HG02763 (cell line): ENCODE measurements around the gene TNFAIP8L3.

Source experiments
- ATAC-seq: cut with Tn5 transposase; IDR thresholded peaks from one replicate; pipeline ENCODE4 v1.9.1; 2021; ENCODE audit warnings: mild to moderate bottlenecking, moderate library complexity; ENCODE audit not compliant: unreplicated experiment

TNFAIP8L3 gene

GRCh38 chr15:51092480-51093040 is 2.1 kb downstream of the TNFAIP8L3 start:
- no peak for ATAC-seq

GRCh38 chr15:51090753-51091152 is 4.0 kb downstream of the TNFAIP8L3 start:
- no peak for ATAC-seq

- no peak for ATAC-seq
These were observed 4.8 kb downstream of the TNFAIP8L3 start for GRCh38 chr15:51089699-51090453.

- ATAC-seq = no peak
These were observed 5.7 kb downstream of the TNFAIP8L3 start for GRCh38 chr15:51089041-51089440.

GRCh38 chr15:51088585-51088984 is 6.1 kb downstream of the TNFAIP8L3 start:
- ATAC-seq = no peak

- no peak for ATAC-seq
These were observed 7.2 kb downstream of the TNFAIP8L3 start for GRCh38 chr15:51087513-51087912.

GRCh38 chr15:51086409-51086808 is 8.3 kb downstream of the TNFAIP8L3 start:
- ATAC-seq = no peak

- ATAC-seq = no peak
These were observed 8.9 kb downstream of the TNFAIP8L3 start for GRCh38 chr15:51085764-51086163.

- no peak for ATAC-seq
These were observed 11.0 kb downstream of the TNFAIP8L3 start for GRCh38 chr15:51083641-51084166.

- no peak for ATAC-seq
These were observed 12.5 kb downstream of the TNFAIP8L3 start for GRCh38 chr15:51082246-51082645.

- no peak for ATAC-seq
These were observed 14.4 kb downstream of the TNFAIP8L3 start for GRCh38 chr15:51080286-51080685.

- ATAC-seq = no peak
These were observed 15.5 kb downstream of the TNFAIP8L3 start for GRCh38 chr15:51079226-51079625.

- peak; percentile 48 for ATAC-seq
These were observed 17.2 kb downstream of the TNFAIP8L3 start for GRCh38 chr15:51077221-51078153.

GRCh38 chr15:51076524-51077220 is 18.0 kb downstream of the TNFAIP8L3 start:
- ATAC-seq = no peak

- no peak for ATAC-seq
These were observed 18.7 kb downstream of the TNFAIP8L3 start for GRCh38 chr15:51075826-51076523.

GRCh38 chr15:51075364-51075763 is 19.3 kb downstream of the TNFAIP8L3 start:
- ATAC-seq = no peak

GRCh38 chr15:51074926-51075325 is 19.8 kb downstream of the TNFAIP8L3 start:
- no peak for ATAC-seq

GRCh38 chr15:51071578-51071977 is 23.1 kb downstream of the TNFAIP8L3 start:
- ATAC-seq = no peak

GRCh38 chr15:51069983-51070382 is 24.7 kb downstream of the TNFAIP8L3 start:
- ATAC-seq = no peak

- ATAC-seq = no peak
These were observed 27.2 kb downstream of the TNFAIP8L3 start for GRCh38 chr15:51067510-51067909.
